AG08395 (cell line): ENCODE results near the gene ARHGAP4.
A peak's percentile ranks its signal among the peaks of the same experiment; 100 is the strongest.

Experiments
- DNase-seq: peaks from one replicate; pipeline ENCODE4 v3.0.0; 2012; ENCODE audit warnings: mixed read lengths, low spot score

The ARHGAP4 gene

GRCh38 chrX:153963546-153963945 lies 37.5 kb upstream of the ARHGAP4 start:
- no peak for DNase-seq

DNA sequence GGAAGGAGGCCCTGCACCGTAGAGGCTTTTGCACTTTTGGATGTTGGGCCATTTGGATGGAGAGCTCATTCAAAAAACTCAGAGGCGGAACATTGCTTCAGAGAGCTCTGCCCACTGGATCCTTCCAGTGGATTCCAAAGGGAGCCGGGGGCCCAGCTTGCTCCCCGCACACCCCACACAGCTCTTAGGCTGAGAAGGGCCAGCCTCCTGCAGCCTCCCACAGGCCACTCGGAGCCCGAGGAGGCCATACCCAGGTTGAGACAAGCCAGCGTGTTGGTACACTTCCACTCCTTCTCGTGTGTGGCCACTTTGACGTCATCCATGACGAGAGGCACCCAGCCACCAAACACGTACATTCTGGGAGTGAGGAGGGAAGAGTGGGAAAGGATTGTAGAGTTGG lies 35.2 kb upstream of the ARHGAP4 start:
- no peak for DNase-seq

DNA sequence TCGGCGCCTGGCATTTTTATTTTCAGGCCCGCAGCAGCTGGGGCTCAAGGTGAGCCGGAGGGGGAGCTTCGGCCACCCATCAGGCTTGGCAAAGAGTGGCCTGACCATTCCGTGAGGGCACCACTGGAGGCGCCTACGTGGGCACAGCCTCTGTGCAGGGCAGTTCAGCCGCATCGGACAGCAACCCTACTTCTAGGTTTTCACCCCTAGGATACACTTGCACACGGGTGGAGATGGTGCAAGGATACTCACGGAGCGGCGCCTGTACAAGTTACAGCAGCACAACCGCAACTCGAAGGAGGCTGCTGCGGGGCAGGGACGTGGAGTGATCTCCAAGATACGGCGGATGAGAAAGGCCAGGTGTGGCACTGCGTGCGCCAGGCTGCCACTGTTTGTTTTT lies 34.7 kb upstream of the ARHGAP4 start:
- no peak for DNase-seq

DNA sequence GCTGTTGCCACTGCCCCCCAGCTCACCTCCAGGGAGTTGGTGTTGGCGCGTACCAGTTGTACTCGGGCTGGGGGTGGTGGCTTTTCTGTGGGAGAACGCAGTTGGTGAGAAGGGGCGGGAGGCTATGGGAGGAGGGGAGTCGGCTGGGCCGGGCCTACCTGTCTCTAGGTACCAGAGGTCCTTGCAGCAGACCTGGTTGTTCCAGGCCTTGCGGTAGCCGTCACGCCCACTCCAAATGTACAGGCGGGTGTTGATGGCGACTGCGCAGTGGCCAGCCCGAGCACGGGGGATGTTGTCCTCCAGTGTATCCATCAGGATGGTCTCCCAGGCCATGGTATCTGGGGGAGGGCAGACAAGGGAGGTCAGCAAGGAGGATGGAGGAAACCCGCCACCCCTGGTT lies 34.0 kb upstream of the ARHGAP4 start:
- no peak for DNase-seq

GRCh38 chrX:153959649-153960048 lies 33.6 kb upstream of the ARHGAP4 start:
- no peak for DNase-seq

DNA sequence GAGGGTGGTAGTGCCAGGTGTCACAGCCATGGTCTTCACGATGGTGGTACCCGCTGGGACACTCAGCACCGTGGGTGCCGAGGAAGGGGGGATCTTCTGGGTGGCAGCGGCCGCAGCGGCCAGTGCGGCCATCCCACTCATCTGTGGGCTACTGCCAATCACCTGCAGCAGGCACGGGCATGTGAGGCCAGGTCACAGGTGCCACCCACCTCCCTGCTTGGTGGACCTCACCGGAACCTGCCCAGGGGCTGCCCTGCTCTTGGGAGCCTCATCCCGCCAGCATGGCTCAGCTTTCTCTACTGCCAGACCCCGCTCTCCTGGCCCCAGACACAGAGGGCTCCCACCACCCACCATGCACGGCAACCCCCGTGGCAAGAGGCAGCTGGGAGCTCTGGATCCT lies 32.5 kb upstream of the ARHGAP4 start:
- DNase-seq, result no peak

DNA sequence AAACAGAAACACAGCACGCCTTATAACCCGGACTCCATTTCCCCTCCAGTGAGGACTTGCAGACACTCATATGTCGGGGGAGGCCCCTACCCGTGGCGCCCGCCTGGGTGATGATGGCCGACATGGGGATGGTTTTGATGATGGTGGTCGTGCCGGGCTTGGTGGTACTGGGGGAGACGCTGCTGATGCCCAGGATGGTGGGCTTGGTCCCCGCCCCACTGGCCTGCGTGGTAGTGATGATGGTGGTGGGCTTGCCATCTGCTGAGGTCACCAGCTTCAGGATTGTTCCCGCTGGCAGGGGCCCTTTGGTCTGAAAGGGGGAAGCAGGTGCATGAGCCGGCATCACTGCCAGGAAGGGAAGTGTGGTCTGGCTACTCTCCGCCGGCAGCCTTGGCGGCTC lies 31.2 kb upstream of the ARHGAP4 start:
- no peak for DNase-seq

GRCh38 chrX:153956044-153956907 lies 30.2 kb upstream of the ARHGAP4 start:
- DNase-seq, result no peak

DNA sequence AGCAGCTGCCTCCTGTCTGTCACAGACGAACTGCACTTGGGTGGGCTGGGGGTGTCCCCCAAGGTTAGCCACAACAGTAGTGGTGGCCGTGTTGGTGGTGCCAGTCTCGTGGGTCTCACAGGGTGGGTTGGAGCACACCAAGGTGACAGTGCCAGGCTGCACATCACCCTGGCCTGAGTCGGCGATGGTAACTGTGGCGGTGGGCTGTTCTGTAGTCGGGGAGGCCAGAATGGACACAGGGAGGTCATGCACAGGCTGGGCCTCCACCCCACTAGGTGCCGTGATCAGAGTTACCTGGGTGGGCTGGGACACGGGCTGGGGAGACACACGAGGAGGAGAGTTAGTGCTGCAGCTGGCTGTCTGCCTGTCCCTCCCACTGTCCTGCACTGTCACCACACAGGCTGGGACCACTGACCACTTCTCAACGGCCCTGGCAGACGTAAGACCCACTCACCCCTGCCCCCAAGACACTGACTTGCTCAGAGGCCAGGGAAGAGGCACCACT lies 29.2 kb upstream of the ARHGAP4 start:
- no peak for DNase-seq

DNA sequence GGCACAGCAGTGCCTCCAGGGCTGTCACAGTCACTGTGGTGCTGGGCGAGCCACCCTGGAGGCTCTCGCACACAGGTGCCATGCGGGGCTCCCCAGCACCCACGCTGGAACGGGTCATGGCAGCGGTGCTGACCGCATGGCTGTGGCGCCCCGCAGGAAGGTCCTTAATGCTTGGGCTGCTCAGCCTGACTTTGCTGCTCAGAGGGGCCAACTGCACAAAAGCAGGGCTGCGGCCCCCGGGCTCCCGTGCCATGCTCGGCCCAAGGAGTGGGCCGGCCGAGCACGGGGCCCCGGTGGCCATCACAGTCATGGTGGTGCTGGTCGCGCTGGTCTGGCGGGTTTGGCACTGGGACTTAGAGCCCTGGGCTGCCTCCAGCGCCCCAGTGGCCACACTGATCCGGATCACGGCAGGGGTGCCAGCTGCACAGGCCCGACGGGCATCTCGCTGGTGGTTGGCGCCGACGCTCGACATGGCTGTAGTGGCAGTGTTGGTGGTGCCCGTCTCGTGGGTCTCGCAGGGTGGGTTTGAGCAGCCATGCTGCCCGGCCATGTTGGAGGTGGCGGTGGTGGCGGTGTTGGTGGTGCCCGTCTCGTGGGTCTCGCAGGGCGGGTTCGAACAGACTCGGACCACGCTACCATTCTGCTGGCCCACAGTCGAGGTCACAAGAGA lies 28.6 kb upstream of the ARHGAP4 start:
- DNase-seq, result no peak

GRCh38 chrX:153953892-153954557 lies 28.0 kb upstream of the ARHGAP4 start:
- DNase-seq, result no peak

GRCh38 chrX:153953342-153953830 lies 27.3 kb upstream of the ARHGAP4 start:
- DNase-seq, result peak; percentile 79

GRCh38 chrX:153952373-153953026 lies 26.4 kb upstream of the ARHGAP4 start:
- DNase-seq, result no peak

- DNase-seq, result no peak
Observed at GRCh38 chrX:153951683-153952372, 25.8 kb upstream of the ARHGAP4 start.

- no peak for DNase-seq
Observed at GRCh38 chrX:153950127-153950526, 24.1 kb upstream of the ARHGAP4 start.

DNA sequence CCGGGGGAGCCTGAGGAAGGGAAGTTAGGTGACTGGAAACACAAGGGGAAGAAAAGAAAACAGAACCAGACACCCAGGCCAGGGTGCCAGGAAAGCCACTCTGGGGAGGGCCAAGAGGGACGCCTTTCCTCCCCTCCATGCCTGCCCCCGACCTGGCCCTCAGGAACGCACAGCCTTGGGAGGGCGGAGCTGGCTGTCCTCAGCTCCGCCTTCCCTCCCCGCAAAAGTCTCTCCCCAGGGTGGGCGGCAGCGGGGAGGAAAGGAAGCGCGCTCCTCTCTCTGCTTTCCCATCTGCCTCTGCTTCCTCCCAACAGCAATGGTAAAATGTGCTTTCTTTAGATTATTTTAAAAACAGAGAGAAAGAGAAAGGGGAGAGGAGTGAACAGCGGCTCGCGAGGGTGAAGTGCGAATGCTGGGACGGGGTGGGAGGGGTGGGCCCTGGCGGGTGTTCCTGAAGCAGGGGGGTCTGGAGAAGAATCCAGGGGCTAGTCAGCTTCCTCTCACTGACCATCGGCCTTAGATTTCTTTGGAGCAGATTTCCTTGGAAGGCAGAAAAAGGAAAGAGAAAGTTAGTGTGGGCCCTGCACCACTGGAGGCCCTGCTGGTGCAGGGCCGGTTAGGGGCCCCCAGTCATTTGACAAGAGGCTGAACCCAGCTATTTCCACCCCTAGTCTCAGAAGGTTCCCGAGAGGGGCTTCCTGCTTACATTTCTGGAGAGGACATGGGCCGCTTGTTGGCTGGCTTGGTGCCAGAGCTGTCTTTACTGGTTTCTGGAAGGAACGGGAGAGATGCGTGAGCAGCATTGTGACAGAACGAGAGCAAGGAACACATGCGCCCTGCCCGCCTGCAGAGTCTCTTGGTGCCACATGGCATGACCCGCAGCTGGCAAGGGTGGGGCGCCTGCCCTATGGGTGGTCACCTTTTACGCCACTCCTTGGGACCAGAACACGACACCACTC lies 23.1 kb upstream of the ARHGAP4 start:
- DNase-seq, result no peak

GRCh38 chrX:153948002-153948466 lies 22.0 kb upstream of the ARHGAP4 start:
- DNase-seq, result no peak

DNA sequence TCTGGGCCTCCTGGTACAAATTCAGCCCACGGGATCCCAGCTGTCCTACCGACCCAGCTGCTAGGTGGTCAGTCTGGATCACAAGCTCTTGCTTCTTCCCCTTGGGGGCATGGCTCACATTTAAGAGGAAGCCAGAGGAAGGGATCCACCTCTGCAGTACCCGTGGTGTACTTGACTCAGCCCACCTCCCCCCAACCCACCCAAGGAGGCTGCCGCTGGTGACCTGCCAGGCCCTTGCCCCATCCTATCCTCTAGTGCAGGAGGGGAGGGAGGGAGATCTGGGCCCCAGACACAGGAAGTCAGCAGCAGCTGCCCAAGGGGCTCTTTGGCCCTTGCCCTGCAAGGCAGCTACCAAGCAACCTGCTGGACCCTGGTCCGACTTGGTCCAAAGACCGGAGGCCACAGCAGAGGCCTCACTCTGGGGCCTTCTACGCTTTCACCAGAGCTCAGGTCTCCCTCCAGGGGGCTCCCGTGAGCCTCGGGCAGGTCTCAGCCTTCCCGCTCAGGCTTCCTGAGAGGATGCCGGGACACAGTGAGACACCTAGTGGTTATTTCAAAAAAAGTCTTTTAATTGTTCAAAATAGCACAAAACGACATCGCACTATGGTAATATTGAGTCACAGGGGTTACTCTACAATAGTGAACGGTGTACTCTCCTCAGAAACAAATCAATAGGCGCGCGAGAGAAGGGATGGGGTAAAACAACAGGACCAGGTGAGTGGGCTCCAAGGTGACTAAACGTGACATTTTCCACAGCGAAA lies 21.1 kb upstream of the ARHGAP4 start:
- peak; percentile 82 for DNase-seq
